HepG2 (cell line): Measurements from ENCODE around the gene LRRC45. TPM values are rescaled to one million over a fixed set of nuclear protein-coding genes. Genes with fewer than 3 reads are reported as not detected.

Experiments
- EP300 ChIP-seq, 3 experiments: sonication (generic) in 1 of 3; formaldehyde crosslinking in 1 of 3; IDR thresholded peaks; 2 replicates each; pipeline versions ENCODE4 v1.5.1 to v1.6.1; 2011 to 2020; ENCODE audit warnings: low read depth in 2 of 3, low read length in 2 of 3, borderline replicate concordance in 1 of 3, improper control_type of control experiment in 1 of 3, mild to moderate bottlenecking in 1 of 3, missing genetic modification reagents in 1 of 3, moderate library complexity in 1 of 3
- ETV5 ChIP-seq: IDR thresholded peaks from 2 replicates; pipeline ENCODE4 v1.6.1; 2018; ENCODE audit warnings: missing biosample characterization, missing genetic modification reagents, inconsistent platforms, borderline replicate concordance
- FOXJ3 ChIP-seq: sonication (generic); formaldehyde crosslinking; IDR thresholded peaks from 2 replicates; pipeline ENCODE4 v1.4.0; 2020; ENCODE audit warnings: missing genetic modification reagents, mild to moderate bottlenecking, borderline replicate concordance
- HMG20A ChIP-seq: IDR thresholded peaks from 2 replicates; pipeline ENCODE4 v1.6.1; 2016; ENCODE audit warnings: borderline replicate concordance
- HNRNPK ChIP-seq: fragments of 200-400 bp; formaldehyde crosslinking; IDR thresholded peaks from 2 replicates; pipeline ENCODE4 v1.6.1; 2018; ENCODE audit warnings: low read length, low read depth, moderate library complexity, mild to moderate bottlenecking; ENCODE audit not compliant: poor library complexity, severe bottlenecking
- HNRNPLL ChIP-seq: fragments of 200-400 bp; formaldehyde crosslinking; IDR thresholded peaks from 2 replicates; pipeline ENCODE4 v1.6.1; 2017; ENCODE audit warnings: mild to moderate bottlenecking, low read depth, low read length; ENCODE audit not compliant: poor library complexity, severe bottlenecking
- HOXA3 ChIP-seq: sonication (generic); formaldehyde crosslinking; IDR thresholded peaks from 2 replicates; pipeline ENCODE4 v1.5.0; 2020; ENCODE audit warnings: missing genetic modification reagents
- LCORL ChIP-seq, 2 experiments: fragments of 450-650 bp in 1 of 2; sonication (generic) in 1 of 2; formaldehyde crosslinking in 1 of 2; IDR thresholded peaks; 2 replicates each; pipeline versions ENCODE4 v1.5.0 to v1.6.1; 2017 to 2020; ENCODE audit warnings: antibody characterized with exemption in 1 of 2, missing genetic modification reagents in 1 of 2
- MIER3 ChIP-seq: IDR thresholded peaks from 2 replicates; pipeline ENCODE4 v1.6.1; 2016; ENCODE audit warnings: missing compliant biosample characterization, borderline replicate concordance
- NCOR1 ChIP-seq: fragments of 200-600 bp; sonication (generic); IDR thresholded peaks from 2 replicates; pipeline ENCODE4 v1.7.0; 2017; ENCODE audit warnings: antibody characterized with exemption, low read length, borderline replicate concordance
- NR2F6 ChIP-seq, 2 experiments: IDR thresholded peaks; 2 replicates each; pipeline ENCODE4 v1.6.1; 2016; ENCODE audit warnings: antibody characterized with exemption in 1 of 2, mild to moderate bottlenecking in 1 of 2
- POLR2A ChIP-seq, 2 experiments: IDR thresholded peaks; 2 replicates each; pipeline ENCODE4 v1.6.1; 2011; ENCODE audit warnings: low read depth in 2 of 2, low read length in 2 of 2, mild to moderate bottlenecking in 1 of 2, moderate library complexity in 1 of 2; ENCODE audit not compliant: insufficient read depth in 1 of 2
- SNAPC2 ChIP-seq: sonication (generic); formaldehyde crosslinking; IDR thresholded peaks from 2 replicates; pipeline ENCODE4 v1.8.1; 2022; ENCODE audit warnings: mild to moderate bottlenecking, missing genetic modification reagents
- TCF7 ChIP-seq: sonication (generic); IDR thresholded peaks from 2 replicates; pipeline ENCODE4 v1.6.1; 2016; ENCODE audit warnings: antibody characterized with exemption, low read depth
- TGIF2 ChIP-seq: IDR thresholded peaks from 2 replicates; pipeline ENCODE4 v1.6.1; 2016; ENCODE audit warnings: control low read depth, missing compliant biosample characterization
- ZFAT ChIP-seq: sonication (generic); formaldehyde crosslinking; conservative IDR thresholded peaks from 2 replicates; pipeline ENCODE4 v1.8.1; 2023; ENCODE audit warnings: missing genetic modification reagents, inconsistent platforms
- ZNF10 ChIP-seq: sonication (generic); formaldehyde crosslinking; IDR thresholded peaks from 2 replicates; pipeline ENCODE4 v1.4.0; 2020; ENCODE audit warnings: mild to moderate bottlenecking, low read depth, missing genetic modification reagents, borderline replicate concordance
- ZNF441 ChIP-seq: sonication (generic); formaldehyde crosslinking; IDR thresholded peaks from 2 replicates; pipeline ENCODE4 v1.7.0; 2021; ENCODE audit warnings: missing genetic modification reagents, borderline replicate concordance
- ZZZ3 ChIP-seq: sonication (generic); formaldehyde crosslinking; IDR thresholded peaks from 2 replicates; pipeline ENCODE4 v1.4.0; 2020; ENCODE audit warnings: missing genetic modification reagents, mild to moderate bottlenecking, borderline replicate concordance
- polyA plus RNA-seq, 8 experiments: library from polyadenylated mRNA; depleted of rRNA in 3 of 8; stranded (reverse) in 7 of 8; unstranded in 1 of 8; fragments of >200 nt; fragmentation: Illumina TruSeq in 4 of 8; extraction: Trizol in 4 of 8; gene quantifications; 2 replicates each; pipeline versions ENCODE4 v1.2.1 to v1.2.3, GENCODE V29; 2011 to 2016; ENCODE audit warnings: low read depth in 4 of 8, missing spikeins in 1 of 8, mixed read lengths in 1 of 8; ENCODE audit not compliant: insufficient read depth in 1 of 8
- total RNA-seq, 5 experiments: library from RNA; depleted of rRNA; stranded (reverse); fragments of >200 nt; fragmentation: Illumina TruSeq; extraction: Trizol; gene quantifications; 2 replicates each; pipeline ENCODE4 v1.2.3, GENCODE V29; 2016; ENCODE audit warnings: low read depth in 1 of 5
- TF ChIP-seq, protein P1 (sequence below): sonication (generic); formaldehyde crosslinking; IDR thresholded peaks from 2 replicates; pipeline ENCODE4 v1.4.0; 2020; ENCODE audit warnings: low read depth, mild to moderate bottlenecking, missing genetic modification reagents
- TF ChIP-seq, protein P2 (sequence below): sonication (generic); formaldehyde crosslinking; IDR thresholded peaks from 2 replicates; pipeline ENCODE4 v1.8.1; 2022; ENCODE audit warnings: low read depth, mild to moderate bottlenecking, missing genetic modification reagents
- TF ChIP-seq, protein P3 (sequence below): sonication (generic); formaldehyde crosslinking; IDR thresholded peaks from 2 replicates; pipeline ENCODE4 v1.4.0; 2020; ENCODE audit warnings: missing genetic modification reagents, borderline replicate concordance
- TF ChIP-seq, protein P4 (sequence below): sonication (generic); formaldehyde crosslinking; IDR thresholded peaks from 2 replicates; pipeline ENCODE4 v1.4.0; 2020; ENCODE audit warnings: missing genetic modification reagents

LRRC45 gene
- total and polyA plus RNA-seq, 2 of the 13 experiments (the other 11 are each of a cell fraction or from before 2014, with no cell fraction given) = 11.6 to 48.1 TPM

DNA sequence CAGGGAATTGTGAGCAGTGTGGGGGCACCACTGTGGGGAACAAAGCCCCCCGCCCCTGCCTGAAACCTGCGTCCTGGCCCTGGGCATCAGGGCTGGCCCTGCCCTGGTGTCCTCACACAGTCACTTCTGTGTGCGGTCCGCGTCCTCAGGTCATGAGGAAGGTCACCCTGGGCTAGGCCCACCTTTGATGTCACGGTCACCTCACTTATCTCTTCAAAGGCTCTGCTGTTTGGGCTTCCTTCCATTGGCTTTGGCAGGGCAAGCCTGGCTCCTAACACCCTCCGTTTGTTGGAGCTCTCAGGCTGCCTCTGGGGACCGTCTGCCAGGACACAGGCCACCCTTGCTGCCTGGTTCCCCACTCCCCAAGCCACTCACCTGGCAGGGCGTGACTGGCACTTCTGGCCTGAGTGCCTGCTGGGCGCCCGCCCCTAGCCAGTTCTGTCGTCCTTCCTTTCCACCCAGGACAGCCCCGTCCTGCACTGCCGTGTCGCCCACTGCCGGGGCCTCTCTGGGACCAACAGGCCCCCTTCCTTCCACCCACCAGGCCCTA lies 9.3 kb upstream of the LRRC45 start (continued):
- TF ChIP-seq HNRNPLL (no peak), ZZZ3 (CRISPR knock-in tag) (no peak), MIER3 (CRISPR knock-in tag) (no peak), SNAPC2 (no peak), ETV5 (CRISPR knock-in tag) (peak; percentile 31; the same call in 1 of the 2 replicates), NCOR1 (no peak), ZFAT (no peak), HNRNPK (no peak), POLR2A (IDR thresholded peaks at IDR 0.05; ENCODE audit: insufficient read depth in 1 of 2, low read depth in 2 of 2, low read length in 2 of 2) (no peak), ZNF10 (CRISPR knock-in tag) (no peak), FOXJ3 (CRISPR knock-in tag) (peak; percentile 15; the same call in 1 of the 2 replicates), TGIF2 (CRISPR knock-in tag) (0 out of 2 replicates have a peak, but pooled peaks have one; percentile 45), LCORL (IDR thresholded peaks at IDR 0.05) (no peak), LCORL (CRISPR knock-in tag; IDR thresholded peaks at IDR 0.05) (peak; percentile 52; the same call in 1 of the 2 replicates), TCF7 (peak; percentile 93), EP300 (IDR thresholded peaks at IDR 0.05; ENCODE audit: low read depth in 2 of 2, low read length in 2 of 2) (peak in 1 of 2 experiments; percentile 35; a peak in 1 of 4 replicates), EP300 (CRISPR knock-in tag; IDR thresholded peaks at IDR 0.05; ENCODE audit: borderline replicate concordance) (peak; percentile 68; the same call in 1 of the 2 replicates), HOXA3 (CRISPR knock-in tag) (peak; percentile 44; the same call in 1 of the 2 replicates), HMG20A (peak; percentile 34; the same call in 1 of the 2 replicates), ZNF441 (CRISPR knock-in tag) (no peak), NR2F6 (IDR thresholded peaks at IDR 0.05) (peak; percentile 93), NR2F6 (CRISPR knock-in tag; IDR thresholded peaks at IDR 0.05) (peak; percentile 89)
- TF ChIP-seq, protein P1, sequence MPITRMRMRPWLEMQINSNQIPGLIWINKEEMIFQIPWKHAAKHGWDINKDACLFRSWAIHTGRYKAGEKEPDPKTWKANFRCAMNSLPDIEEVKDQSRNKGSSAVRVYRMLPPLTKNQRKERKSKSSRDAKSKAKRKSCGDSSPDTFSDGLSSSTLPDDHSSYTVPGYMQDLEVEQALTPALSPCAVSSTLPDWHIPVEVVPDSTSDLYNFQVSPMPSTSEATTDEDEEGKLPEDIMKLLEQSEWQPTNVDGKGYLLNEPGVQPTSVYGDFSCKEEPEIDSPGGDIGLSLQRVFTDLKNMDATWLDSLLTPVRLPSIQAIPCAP (CRISPR knock-in tag) = no peak
- TF ChIP-seq, protein P2, sequence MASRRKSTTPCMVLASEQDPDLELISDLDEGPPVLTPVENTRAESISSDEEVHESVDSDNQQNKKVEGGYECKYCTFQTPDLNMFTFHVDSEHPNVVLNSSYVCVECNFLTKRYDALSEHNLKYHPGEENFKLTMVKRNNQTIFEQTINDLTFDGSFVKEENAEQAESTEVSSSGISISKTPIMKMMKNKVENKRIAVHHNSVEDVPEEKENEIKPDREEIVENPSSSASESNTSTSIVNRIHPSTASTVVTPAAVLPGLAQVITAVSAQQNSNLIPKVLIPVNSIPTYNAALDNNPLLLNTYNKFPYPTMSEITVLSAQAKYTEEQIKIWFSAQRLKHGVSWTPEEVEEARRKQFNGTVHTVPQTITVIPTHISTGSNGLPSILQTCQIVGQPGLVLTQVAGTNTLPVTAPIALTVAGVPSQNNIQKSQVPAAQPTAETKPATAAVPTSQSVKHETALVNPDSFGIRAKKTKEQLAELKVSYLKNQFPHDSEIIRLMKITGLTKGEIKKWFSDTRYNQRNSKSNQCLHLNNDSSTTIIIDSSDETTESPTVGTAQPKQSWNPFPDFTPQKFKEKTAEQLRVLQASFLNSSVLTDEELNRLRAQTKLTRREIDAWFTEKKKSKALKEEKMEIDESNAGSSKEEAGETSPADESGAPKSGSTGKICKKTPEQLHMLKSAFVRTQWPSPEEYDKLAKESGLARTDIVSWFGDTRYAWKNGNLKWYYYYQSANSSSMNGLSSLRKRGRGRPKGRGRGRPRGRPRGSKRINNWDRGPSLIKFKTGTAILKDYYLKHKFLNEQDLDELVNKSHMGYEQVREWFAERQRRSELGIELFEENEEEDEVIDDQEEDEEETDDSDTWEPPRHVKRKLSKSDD (CRISPR knock-in tag) = no peak
- TF ChIP-seq, protein P3, sequence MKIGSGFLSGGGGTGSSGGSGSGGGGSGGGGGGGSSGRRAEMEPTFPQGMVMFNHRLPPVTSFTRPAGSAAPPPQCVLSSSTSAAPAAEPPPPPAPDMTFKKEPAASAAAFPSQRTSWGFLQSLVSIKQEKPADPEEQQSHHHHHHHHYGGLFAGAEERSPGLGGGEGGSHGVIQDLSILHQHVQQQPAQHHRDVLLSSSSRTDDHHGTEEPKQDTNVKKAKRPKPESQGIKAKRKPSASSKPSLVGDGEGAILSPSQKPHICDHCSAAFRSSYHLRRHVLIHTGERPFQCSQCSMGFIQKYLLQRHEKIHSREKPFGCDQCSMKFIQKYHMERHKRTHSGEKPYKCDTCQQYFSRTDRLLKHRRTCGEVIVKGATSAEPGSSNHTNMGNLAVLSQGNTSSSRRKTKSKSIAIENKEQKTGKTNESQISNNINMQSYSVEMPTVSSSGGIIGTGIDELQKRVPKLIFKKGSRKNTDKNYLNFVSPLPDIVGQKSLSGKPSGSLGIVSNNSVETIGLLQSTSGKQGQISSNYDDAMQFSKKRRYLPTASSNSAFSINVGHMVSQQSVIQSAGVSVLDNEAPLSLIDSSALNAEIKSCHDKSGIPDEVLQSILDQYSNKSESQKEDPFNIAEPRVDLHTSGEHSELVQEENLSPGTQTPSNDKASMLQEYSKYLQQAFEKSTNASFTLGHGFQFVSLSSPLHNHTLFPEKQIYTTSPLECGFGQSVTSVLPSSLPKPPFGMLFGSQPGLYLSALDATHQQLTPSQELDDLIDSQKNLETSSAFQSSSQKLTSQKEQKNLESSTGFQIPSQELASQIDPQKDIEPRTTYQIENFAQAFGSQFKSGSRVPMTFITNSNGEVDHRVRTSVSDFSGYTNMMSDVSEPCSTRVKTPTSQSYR (CRISPR knock-in tag) = peak; percentile 45; the same call in 1 of the 2 replicates
- TF ChIP-seq, protein P4, sequence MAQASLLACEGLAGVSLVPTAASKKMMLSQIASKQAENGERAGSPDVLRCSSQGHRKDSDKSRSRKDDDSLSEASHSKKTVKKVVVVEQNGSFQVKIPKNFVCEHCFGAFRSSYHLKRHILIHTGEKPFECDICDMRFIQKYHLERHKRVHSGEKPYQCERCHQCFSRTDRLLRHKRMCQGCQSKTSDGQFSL (CRISPR knock-in tag) = no peak
